Epithelial cell of esophagus (primary cell): Measurements from ENCODE around the gene IFT80.

Source experiments
- DNase-seq: peaks from one replicate; pipeline ENCODE4 v3.0.0; 2010; ENCODE audit warnings: low read depth
- H3K4me3 ChIP-seq: 2 replicates; pipeline ENCODE4 v1.5.1; 2011; ENCODE audit warnings: mild to moderate bottlenecking, low read length, control low read depth
- TF ChIP-seq, protein P1 (sequence below): IDR thresholded peaks from 2 replicates; pipeline ENCODE4 v1.5.1; 2011; ENCODE audit warnings: low read depth, mild to moderate bottlenecking, low read length, control low read depth, inconsistent platforms; ENCODE audit not compliant: insufficient read depth; ENCODE audit errors: missing control alignments

The IFT80 gene

DNA sequence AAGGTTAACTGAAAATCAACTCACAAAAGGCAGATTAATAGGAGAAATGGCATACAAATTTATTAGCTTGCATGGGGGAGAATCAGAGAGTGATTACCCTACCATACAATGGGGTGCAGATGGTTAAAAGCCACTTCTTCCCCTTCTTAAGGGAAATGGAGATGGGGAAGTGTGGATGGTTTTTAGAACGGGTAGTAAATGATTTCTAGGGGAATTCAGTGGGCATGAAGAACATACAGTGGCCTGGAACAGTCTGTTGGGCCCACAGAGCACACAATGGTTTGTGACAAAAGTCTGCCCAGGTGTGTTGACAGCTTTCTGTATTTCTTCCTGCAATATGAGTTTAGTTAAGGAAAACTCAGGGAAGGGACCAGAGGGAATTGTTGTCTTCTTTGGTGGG is 112.8 kb downstream of the IFT80 start:
- no peak for DNase-seq
- no peak overlapping the region for H3K4me3 ChIP-seq
- TF ChIP-seq, protein P1, sequence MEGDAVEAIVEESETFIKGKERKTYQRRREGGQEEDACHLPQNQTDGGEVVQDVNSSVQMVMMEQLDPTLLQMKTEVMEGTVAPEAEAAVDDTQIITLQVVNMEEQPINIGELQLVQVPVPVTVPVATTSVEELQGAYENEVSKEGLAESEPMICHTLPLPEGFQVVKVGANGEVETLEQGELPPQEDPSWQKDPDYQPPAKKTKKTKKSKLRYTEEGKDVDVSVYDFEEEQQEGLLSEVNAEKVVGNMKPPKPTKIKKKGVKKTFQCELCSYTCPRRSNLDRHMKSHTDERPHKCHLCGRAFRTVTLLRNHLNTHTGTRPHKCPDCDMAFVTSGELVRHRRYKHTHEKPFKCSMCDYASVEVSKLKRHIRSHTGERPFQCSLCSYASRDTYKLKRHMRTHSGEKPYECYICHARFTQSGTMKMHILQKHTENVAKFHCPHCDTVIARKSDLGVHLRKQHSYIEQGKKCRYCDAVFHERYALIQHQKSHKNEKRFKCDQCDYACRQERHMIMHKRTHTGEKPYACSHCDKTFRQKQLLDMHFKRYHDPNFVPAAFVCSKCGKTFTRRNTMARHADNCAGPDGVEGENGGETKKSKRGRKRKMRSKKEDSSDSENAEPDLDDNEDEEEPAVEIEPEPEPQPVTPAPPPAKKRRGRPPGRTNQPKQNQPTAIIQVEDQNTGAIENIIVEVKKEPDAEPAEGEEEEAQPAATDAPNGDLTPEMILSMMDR: no peak

GRCh38 chr3:160280836-160281235 is 118.2 kb downstream of the IFT80 start:
- no peak for DNase-seq
- TF ChIP-seq, protein P1: no peak
- no peak overlapping the region for H3K4me3 ChIP-seq

DNA sequence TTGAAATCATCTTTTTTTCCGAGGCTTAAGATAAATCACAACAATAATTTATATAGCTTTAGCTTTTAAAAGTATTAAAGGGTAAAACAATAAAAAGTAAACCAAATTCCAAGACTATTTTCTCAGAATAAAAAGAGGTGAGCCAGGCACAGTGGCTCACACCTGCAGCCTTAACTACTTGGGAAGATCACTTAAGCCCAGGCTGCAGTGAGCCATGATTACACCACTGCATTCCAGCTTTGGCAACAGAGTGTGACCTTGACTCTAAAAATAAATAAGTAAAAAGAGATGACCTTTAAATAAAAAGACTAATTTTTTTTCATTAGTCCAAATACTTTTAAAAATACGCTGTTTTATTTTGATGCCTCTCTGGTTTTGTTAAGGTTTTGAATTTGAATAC is 119.4 kb downstream of the IFT80 start:
- DNase-seq: no peak
- TF ChIP-seq, protein P1: no peak
- H3K4me3 ChIP-seq: no peak overlapping the region

- no peak overlapping the region for H3K4me3 ChIP-seq
- no peak for DNase-seq
- TF ChIP-seq, protein P1: no peak
Observed at GRCh38 chr3:160278210-160278609, 120.8 kb downstream of the IFT80 start.

DNA sequence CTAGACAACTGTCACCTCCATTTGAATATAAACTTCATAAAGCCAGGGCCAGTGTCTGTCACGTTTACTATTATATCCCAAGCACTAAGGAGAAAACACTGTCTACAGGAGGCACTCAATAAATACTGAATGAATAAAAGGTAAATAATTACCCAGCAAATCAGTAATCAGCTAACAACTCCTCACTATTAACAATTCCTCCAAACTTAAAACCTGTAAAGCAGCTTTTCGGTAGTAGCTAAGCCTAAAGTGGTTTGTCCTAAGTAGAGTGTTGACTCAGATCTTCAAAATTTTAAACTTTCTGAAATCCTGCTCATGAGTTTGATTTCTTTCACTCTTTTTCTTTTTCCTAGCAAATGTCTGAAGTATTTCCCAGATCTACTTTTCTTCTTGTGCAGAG is 133.9 kb downstream of the IFT80 start:
- no peak for DNase-seq
- H3K4me3 ChIP-seq: no peak overlapping the region
- TF ChIP-seq, protein P1: no peak

DNA sequence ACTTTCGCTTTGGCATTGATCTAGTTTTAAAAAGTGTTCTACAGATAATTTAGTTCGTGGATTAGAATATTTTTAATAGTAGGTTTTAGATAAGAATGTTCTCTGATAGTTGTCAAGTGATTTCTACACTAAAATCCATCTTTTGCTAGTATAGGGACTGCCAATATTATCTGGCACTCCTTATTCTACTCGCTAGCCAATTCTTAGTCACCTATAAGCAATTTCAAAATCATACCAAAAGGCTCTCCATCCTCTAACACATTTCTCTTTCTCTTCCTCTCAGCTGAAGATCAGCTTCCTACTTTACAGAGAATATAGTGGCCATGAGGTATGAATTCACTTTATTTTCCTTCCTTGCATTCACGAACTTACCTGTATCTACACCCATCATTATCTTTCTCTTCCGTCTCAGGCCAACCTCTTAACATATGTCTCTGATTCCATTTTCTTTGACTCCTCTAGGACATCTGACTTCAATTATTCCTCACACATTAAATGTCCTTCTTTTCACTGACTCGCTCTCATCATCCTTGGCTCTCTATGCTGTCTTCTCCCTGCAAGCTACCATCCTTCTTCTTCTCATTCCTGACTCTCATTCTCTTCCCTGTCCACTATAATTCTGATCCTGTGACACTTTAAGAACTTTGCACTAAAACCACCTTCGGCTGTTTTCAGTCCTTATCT is 138.3 kb downstream of the IFT80 start:
- DNase-seq: no peak
- TF ChIP-seq, protein P1: no peak
- H3K4me3 ChIP-seq: no peak overlapping the region

DNA sequence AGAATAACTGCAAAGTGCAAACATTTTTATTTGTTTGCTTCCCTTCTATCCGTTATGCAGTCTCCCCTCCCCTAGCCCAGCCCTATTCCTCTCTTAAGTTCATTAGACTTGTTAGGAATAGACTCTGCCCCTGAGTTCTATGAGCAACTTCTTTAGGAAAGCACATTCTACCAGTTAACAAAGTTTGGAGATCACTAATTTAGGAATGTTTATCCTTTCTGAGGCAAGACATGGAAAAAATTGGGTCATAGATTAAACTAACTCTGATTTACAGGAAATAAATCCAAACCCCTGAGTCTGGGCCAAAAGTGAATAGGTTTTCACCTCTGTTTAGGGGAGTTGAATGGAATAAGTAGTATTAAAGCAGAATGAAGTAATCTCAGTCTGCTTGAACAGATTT is 139.4 kb downstream of the IFT80 start:
- TF ChIP-seq, protein P1: no peak
- H3K4me3 ChIP-seq: no peak overlapping the region
- DNase-seq: no peak
